ENCODE data around the gene TMEM222. TPM values are rescaled to one million over a fixed set of nuclear protein-coding genes. Genes with fewer than 3 reads are reported as not detected.

TMEM222 gene
- polyA plus RNA-seq, 1 donor from 2014 or later: 80.6 TPM

DNA sequence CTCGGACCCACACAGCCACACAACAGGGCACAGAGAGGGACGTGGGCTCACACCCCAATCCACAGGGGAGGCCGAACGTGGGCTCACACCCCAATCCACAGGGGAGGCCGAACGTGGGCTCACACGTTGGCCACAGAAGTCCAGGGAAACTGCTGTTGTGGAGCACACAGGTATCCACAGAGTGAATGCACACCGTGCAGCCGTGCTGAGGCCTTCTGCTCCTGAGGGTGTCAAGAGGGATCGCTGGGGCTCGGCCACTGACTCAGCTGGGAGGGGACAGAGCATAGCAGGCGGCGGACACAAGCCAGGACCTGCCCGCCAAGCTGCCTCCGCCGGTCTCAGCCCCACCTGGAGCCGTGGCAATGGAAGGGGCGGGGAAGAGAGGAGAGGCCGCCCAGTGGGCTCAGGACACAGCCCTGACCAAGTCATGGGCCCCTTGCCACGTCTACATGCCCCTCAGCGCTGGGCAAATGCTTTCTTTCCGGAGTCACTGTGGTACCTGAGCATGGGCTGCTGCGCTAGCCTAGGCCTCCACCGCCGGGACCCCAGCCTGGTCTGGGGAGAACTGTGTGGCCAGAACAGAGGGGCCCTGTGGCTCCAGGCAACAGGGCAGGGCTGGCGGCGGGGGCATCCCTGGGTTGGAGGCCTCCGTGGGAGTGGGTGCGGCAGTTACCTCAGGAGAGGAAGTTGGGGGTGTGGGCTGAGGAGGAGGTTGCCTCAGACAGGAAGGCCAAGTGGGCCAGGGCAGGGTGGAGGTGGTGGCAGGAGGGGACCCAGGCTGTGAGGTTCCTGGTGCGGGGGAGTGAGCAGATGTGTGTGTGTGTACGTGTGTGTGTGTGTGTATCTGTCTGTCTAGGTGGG, 21.0 kb downstream of the TMEM222 start:
- Histone ChIP-seq H3K27ac (ENCODE audit: low read length) (no peak overlapping the region), H3K9ac (ENCODE audit: low read length) (no peak overlapping the region), H3K4me3 (ENCODE audit: low read length) (no peak overlapping the region), H3K36me3 (ENCODE audit: insufficient read depth, low read length) (no peaks in the 10 kb centered on the region), H3K4me2 (ENCODE audit: low read length) (no peak overlapping the region), H3K79me2 (replicated peaks; ENCODE audit: insufficient read depth, low read length) (no peaks in the 10 kb centered on the region), H3K9me2 (ENCODE audit: insufficient read depth, low read length) (no peaks in the 10 kb centered on the region), H3F3A (ENCODE audit: insufficient read depth, low read length, poor library complexity, severe bottlenecking) (no peaks in the 10 kb centered on the region), H2AFZ (ENCODE audit: low read depth, low read length) (no peak overlapping the region), H3K9me3 (ENCODE audit: low read length) (no peaks in the 10 kb centered on the region), H4K20me1 (ENCODE audit: insufficient read depth) (no peaks in the 10 kb centered on the region), H3K27me3 (ENCODE audit: insufficient read depth, low read depth, low read length) (no peaks in the 10 kb centered on the region)
- no peak for TF ChIP-seq MXI1 (conservative IDR thresholded peaks at IDR 0.05; ENCODE audit: poor library complexity, severe bottlenecking)
- TF ChIP-seq POLR2AphosphoS5 (IDR thresholded peaks at IDR 0.05): no peak
- TF ChIP-seq, protein P1, sequence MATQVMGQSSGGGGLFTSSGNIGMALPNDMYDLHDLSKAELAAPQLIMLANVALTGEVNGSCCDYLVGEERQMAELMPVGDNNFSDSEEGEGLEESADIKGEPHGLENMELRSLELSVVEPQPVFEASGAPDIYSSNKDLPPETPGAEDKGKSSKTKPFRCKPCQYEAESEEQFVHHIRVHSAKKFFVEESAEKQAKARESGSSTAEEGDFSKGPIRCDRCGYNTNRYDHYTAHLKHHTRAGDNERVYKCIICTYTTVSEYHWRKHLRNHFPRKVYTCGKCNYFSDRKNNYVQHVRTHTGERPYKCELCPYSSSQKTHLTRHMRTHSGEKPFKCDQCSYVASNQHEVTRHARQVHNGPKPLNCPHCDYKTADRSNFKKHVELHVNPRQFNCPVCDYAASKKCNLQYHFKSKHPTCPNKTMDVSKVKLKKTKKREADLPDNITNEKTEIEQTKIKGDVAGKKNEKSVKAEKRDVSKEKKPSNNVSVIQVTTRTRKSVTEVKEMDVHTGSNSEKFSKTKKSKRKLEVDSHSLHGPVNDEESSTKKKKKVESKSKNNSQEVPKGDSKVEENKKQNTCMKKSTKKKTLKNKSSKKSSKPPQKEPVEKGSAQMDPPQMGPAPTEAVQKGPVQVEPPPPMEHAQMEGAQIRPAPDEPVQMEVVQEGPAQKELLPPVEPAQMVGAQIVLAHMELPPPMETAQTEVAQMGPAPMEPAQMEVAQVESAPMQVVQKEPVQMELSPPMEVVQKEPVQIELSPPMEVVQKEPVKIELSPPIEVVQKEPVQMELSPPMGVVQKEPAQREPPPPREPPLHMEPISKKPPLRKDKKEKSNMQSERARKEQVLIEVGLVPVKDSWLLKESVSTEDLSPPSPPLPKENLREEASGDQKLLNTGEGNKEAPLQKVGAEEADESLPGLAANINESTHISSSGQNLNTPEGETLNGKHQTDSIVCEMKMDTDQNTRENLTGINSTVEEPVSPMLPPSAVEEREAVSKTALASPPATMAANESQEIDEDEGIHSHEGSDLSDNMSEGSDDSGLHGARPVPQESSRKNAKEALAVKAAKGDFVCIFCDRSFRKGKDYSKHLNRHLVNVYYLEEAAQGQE (IDR thresholded peaks at IDR 0.05; ENCODE audit: borderline replicate concordance): no peak
- TF ChIP-seq TAF1 (IDR thresholded peaks at IDR 0.05; ENCODE audit: low read depth): no peak
- no peak for TF ChIP-seq EZH2 (IDR thresholded peaks at IDR 0.05; ENCODE audit: borderline replicate concordance, insufficient read depth, low read length, poor library complexity, severe bottlenecking)
- TF ChIP-seq EP300 (conservative IDR thresholded peaks at IDR 0.05; ENCODE audit: poor library complexity, severe bottlenecking): no peak
- TF ChIP-seq SMC3 (conservative IDR thresholded peaks at IDR 0.05; ENCODE audit: poor library complexity): no peak
- TF ChIP-seq, protein P2, sequence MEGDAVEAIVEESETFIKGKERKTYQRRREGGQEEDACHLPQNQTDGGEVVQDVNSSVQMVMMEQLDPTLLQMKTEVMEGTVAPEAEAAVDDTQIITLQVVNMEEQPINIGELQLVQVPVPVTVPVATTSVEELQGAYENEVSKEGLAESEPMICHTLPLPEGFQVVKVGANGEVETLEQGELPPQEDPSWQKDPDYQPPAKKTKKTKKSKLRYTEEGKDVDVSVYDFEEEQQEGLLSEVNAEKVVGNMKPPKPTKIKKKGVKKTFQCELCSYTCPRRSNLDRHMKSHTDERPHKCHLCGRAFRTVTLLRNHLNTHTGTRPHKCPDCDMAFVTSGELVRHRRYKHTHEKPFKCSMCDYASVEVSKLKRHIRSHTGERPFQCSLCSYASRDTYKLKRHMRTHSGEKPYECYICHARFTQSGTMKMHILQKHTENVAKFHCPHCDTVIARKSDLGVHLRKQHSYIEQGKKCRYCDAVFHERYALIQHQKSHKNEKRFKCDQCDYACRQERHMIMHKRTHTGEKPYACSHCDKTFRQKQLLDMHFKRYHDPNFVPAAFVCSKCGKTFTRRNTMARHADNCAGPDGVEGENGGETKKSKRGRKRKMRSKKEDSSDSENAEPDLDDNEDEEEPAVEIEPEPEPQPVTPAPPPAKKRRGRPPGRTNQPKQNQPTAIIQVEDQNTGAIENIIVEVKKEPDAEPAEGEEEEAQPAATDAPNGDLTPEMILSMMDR (IDR thresholded peaks at IDR 0.05; ENCODE audit: poor library complexity, severe bottlenecking): no peak
- no peak for TF ChIP-seq RAD21 (conservative IDR thresholded peaks at IDR 0.05)

DNA sequence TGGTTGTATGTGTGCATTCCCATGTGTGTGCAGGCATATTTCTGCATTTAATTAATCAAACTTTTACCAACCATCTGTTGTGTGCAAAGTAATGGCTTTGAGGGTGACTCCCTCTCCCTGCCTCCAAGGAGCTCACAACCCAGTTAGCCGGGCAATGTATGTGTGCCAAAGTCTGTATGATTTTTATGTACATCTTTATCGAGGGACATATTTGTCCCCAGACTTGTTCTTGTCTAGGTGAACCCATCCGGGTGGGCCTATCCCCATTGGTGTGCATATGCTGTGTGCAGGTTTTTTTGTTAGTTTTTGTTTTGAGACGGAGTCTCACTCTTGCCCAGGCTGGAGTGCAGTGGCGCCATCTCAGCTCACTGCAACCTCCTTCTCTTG, 21.7 kb downstream of the TMEM222 start:
- no peak overlapping the region for H3K4me3 ChIP-seq (ENCODE audit: low read length)
- no peak overlapping the region for H3K4me2 ChIP-seq (ENCODE audit: low read length)
- H3K27ac ChIP-seq (ENCODE audit: low read length): no peak overlapping the region

More for the DNA sequence above, 21.7 kb downstream of the TMEM222 start:
- Histone ChIP-seq H4K20me1 (ENCODE audit: insufficient read depth) (no peaks in the 10 kb centered on the region), H3K9ac (ENCODE audit: low read length) (no peak overlapping the region), H3K79me2 (replicated peaks; ENCODE audit: insufficient read depth, low read length) (no peaks in the 10 kb centered on the region), H2AFZ (ENCODE audit: low read depth, low read length) (no peak overlapping the region), H3K36me3 (ENCODE audit: insufficient read depth, low read length) (no peaks in the 10 kb centered on the region), H3K9me3 (ENCODE audit: low read length) (no peaks in the 10 kb centered on the region), H3K9me2 (ENCODE audit: insufficient read depth, low read length) (no peaks in the 10 kb centered on the region), H3K27me3 (ENCODE audit: insufficient read depth, low read depth, low read length) (peaks cover under 1% of the 10 kb centered on the region), H3F3A (ENCODE audit: insufficient read depth, low read length, poor library complexity, severe bottlenecking) (no peaks in the 10 kb centered on the region)
- no peak for TF ChIP-seq MXI1 (conservative IDR thresholded peaks at IDR 0.05; ENCODE audit: poor library complexity, severe bottlenecking)
- no peak for TF ChIP-seq RAD21 (conservative IDR thresholded peaks at IDR 0.05)
- TF ChIP-seq POLR2AphosphoS5 (IDR thresholded peaks at IDR 0.05): no peak
- no peak for TF ChIP-seq EP300 (conservative IDR thresholded peaks at IDR 0.05; ENCODE audit: poor library complexity, severe bottlenecking)
- TF ChIP-seq, protein P1 (IDR thresholded peaks at IDR 0.05; ENCODE audit: borderline replicate concordance): no peak
- TF ChIP-seq SMC3 (conservative IDR thresholded peaks at IDR 0.05; ENCODE audit: poor library complexity): no peak
- no peak for TF ChIP-seq EZH2 (IDR thresholded peaks at IDR 0.05; ENCODE audit: borderline replicate concordance, insufficient read depth, low read length, poor library complexity, severe bottlenecking)
- TF ChIP-seq, protein P2 (IDR thresholded peaks at IDR 0.05; ENCODE audit: poor library complexity, severe bottlenecking): no peak
- no peak for TF ChIP-seq TAF1 (IDR thresholded peaks at IDR 0.05; ENCODE audit: low read depth)
